Measurements from ENCODE around the gene EMILIN3. TPM values are rescaled to one million over a fixed set of nuclear protein-coding genes. Genes with fewer than 3 reads are reported as not detected.

EMILIN3 gene
- total RNA-seq, 6 experiments from 2014 or later = not detected

GRCh38 chr20:41363601-41364000, 3.0 kb downstream of the EMILIN3 start:
- Mint-ChIP-seq H3K4me1 (ENCODE audit: low read depth) (peaks cover 5% of the 10 kb centered on the region; the same call in 1 of the 2 replicates), H3K36me3 (ENCODE audit: low read depth) (no peaks in the 10 kb centered on the region), H3K9me3 (no peaks in the 10 kb centered on the region), H3K27me3 (ENCODE audit: insufficient read depth) (peaks cover 38% of the 10 kb centered on the region), H3K27ac (no peak overlapping the region), H3K4me3 (no peak overlapping the region)
- no peak for TF ChIP-seq CTCF (IDR thresholded peaks at IDR 0.05)
- DNase-seq = no peak

GRCh38 chr20:41362748-41363140, 3.9 kb downstream of the EMILIN3 start:
- peaks cover 33% of the 10 kb centered on the region for H3K27me3 Mint-ChIP-seq (ENCODE audit: insufficient read depth)
- no peak overlapping the region for H3K4me3 Mint-ChIP-seq
- H3K36me3 Mint-ChIP-seq (ENCODE audit: low read depth) = no peaks in the 10 kb centered on the region
- H3K27ac Mint-ChIP-seq = no peak overlapping the region
- TF ChIP-seq CTCF (IDR thresholded peaks at IDR 0.05) = no peak
- H3K9me3 Mint-ChIP-seq = no peaks in the 10 kb centered on the region
- H3K4me1 Mint-ChIP-seq (ENCODE audit: low read depth) = peaks cover 5% of the 10 kb centered on the region; the same call in 1 of the 2 replicates
- DNase-seq = no peak

- peaks cover 5% of the 10 kb centered on the region; the same call in 1 of the 2 replicates for H3K4me1 Mint-ChIP-seq (ENCODE audit: low read depth)
- DNase-seq = no peak
- H3K27me3 Mint-ChIP-seq (ENCODE audit: insufficient read depth) = peaks cover 26% of the 10 kb centered on the region
- TF ChIP-seq CTCF (IDR thresholded peaks at IDR 0.05) = no peak
- H3K4me3 Mint-ChIP-seq = no peak overlapping the region
- no peaks in the 10 kb centered on the region for H3K36me3 Mint-ChIP-seq (ENCODE audit: low read depth)
- H3K27ac Mint-ChIP-seq = no peak overlapping the region
- no peaks in the 10 kb centered on the region for H3K9me3 Mint-ChIP-seq
Measured at GRCh38 chr20:41361757-41362747, 4.6 kb downstream of the EMILIN3 start.

- H3K27ac Mint-ChIP-seq = no peak overlapping the region
- no peak for DNase-seq
- no peak overlapping the region for H3K4me3 Mint-ChIP-seq
- no peaks in the 10 kb centered on the region for H3K36me3 Mint-ChIP-seq (ENCODE audit: low read depth)
- TF ChIP-seq CTCF (IDR thresholded peaks at IDR 0.05) = no peak
- peaks cover 24% of the 10 kb centered on the region; the same call in 1 of the 2 replicates for H3K27me3 Mint-ChIP-seq (ENCODE audit: insufficient read depth)
- H3K4me1 Mint-ChIP-seq (ENCODE audit: low read depth) = peaks cover 5% of the 10 kb centered on the region; the same call in 1 of the 2 replicates
- H3K9me3 Mint-ChIP-seq = no peaks in the 10 kb centered on the region
Measured at GRCh38 chr20:41360831-41361756, 5.5 kb downstream of the EMILIN3 start.

DNA sequence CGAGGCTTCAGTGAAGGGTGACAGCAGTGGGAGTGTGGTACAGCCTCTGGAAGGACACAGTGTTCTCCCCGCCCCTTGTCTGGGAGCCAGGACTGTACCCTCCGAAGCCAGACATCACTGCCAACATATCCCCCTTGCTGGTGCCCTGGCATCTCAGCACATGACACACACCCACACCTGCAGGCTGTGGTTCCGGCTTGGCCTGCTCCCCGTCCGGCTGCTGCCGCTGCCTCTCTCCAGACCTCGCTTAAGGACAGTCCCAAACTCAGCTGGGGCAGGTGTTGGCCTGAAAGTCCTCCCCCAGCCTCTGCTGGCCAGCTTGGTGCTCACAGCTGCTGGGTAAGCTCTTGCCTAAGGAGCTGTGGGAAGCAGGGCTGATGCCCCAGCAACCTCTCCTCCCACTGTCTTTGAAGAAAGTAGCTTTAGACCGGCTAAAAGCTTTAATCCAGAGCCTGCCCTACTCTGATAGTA, 7.0 kb downstream of the EMILIN3 start:
- Mint-ChIP-seq H3K36me3 (ENCODE audit: low read depth) (no peaks in the 10 kb centered on the region; the same call in 1 of the 2 replicates), H3K4me1 (ENCODE audit: low read depth) (no peaks in the 10 kb centered on the region), H3K9me3 (no peaks in the 10 kb centered on the region), H3K4me3 (no peak overlapping the region), H3K27me3 (ENCODE audit: insufficient read depth) (peaks cover 14% of the 10 kb centered on the region; the same call in 1 of the 2 replicates), H3K27ac (no peak overlapping the region)
- TF ChIP-seq CTCF (IDR thresholded peaks at IDR 0.05) = no peak
- DNase-seq = no peak

All from HFFc6 (cell line).